Caco-2 (cell line): Measurements from ENCODE around the gene PIP4K2C. TPM values are rescaled to one million over a fixed set of nuclear protein-coding genes. Genes with fewer than 3 reads are reported as not detected.

Experiments used
- BruUV-seq: library from RNA; stranded (reverse); fragments of 400-500 nt; replicated peaks from 2 replicates; lab custom pipeline; 2021; lab: Mats Ljungman, UMichigan
- CTCF ChIA-PET: fragments of 300-600 bp; sonication (Branson Sonifier 250); formaldehyde crosslinking; loops from one replicate; lab custom pipeline; 2022; ENCODE audit warnings: antibody characterized with exemption; lab: Charles Lee
- POLR2A ChIA-PET: fragments of 300-600 bp; sonication (Branson Sonifier 250); formaldehyde crosslinking; loops from one replicate; lab custom pipeline; 2022; ENCODE audit warnings: antibody characterized with exemption; lab: Charles Lee
- DNase-seq, 2 experiments: peaks; one replicate each; pipeline versions ENCODE4 v3.0.0 to v3.0.0-alpha.2; 2020 to 2022
- H3K27me3 ChIP-seq: replicated peaks from 2 replicates; pipeline ENCODE4 v1.6.0; 2011; ENCODE audit warnings: low read length; ENCODE audit not compliant: control insufficient read depth, insufficient read depth
- H3K36me3 ChIP-seq: 2 replicates; pipeline ENCODE4 v1.5.1; 2011; ENCODE audit warnings: low read length; ENCODE audit not compliant: control insufficient read depth, insufficient read depth
- H3K4me1 ChIP-seq: fragments of 250-450 bp; sonication (Bioruptor Pico); 2 replicates; pipeline ENCODE4 v1.5.1; 2020; ENCODE audit warnings: mild to moderate bottlenecking
- H3K4me3 ChIP-seq: 2 replicates; pipeline ENCODE4 v1.5.1; 2011; ENCODE audit warnings: low read depth, mild to moderate bottlenecking, control low read depth, low read length
- H3K9me3 ChIP-seq: fragments of 250-450 bp; sonication (Bioruptor Pico); 2 replicates; pipeline ENCODE4 v1.5.1; 2020; ENCODE audit warnings: mild to moderate bottlenecking, moderate library complexity
- H3K27ac Mint-ChIP-seq: one replicate; pipeline ENCODE4 v1.8.0; 2022; ENCODE audit warnings: mixed read lengths; ENCODE audit not compliant: unreplicated experiment
- H3K27me3 Mint-ChIP-seq: one replicate; pipeline ENCODE4 v1.8.0; 2022; ENCODE audit warnings: mixed read lengths; ENCODE audit not compliant: insufficient read depth, unreplicated experiment
- H3K36me3 Mint-ChIP-seq: one replicate; pipeline ENCODE4 v1.8.0; 2022; ENCODE audit warnings: mild to moderate bottlenecking, mixed read lengths; ENCODE audit not compliant: insufficient read depth, unreplicated experiment
- H3K4me1 Mint-ChIP-seq: one replicate; pipeline ENCODE4 v1.8.0; 2022; ENCODE audit warnings: low read depth, mixed read lengths; ENCODE audit not compliant: unreplicated experiment
- H3K4me3 Mint-ChIP-seq: one replicate; pipeline ENCODE4 v1.8.0; 2022; ENCODE audit warnings: mild to moderate bottlenecking, moderate library complexity, mixed read lengths; ENCODE audit not compliant: unreplicated experiment
- H3K9me3 Mint-ChIP-seq: one replicate; pipeline ENCODE4 v1.8.0; 2022; ENCODE audit warnings: mixed read lengths; ENCODE audit not compliant: unreplicated experiment
- CTCF ChIP-seq, 2 experiments: fragments of 200-600 bp in 1 of 2; IDR thresholded peaks; 1 replicate in 1 of 2; 2 replicates in 1 of 2; pipeline versions ENCODE4 v1.5.1 to v1.8.0; 2011 to 2022; ENCODE audit warnings: antibody characterized with exemption in 1 of 2, control low read depth in 1 of 2, inconsistent platforms in 1 of 2, low read depth in 1 of 2, low read length in 1 of 2, mild to moderate bottlenecking in 1 of 2, moderate library complexity in 1 of 2; ENCODE audit not compliant: insufficient read depth in 1 of 2, severe bottlenecking in 1 of 2, unreplicated experiment in 1 of 2
- intact Hi-C: fragments of 100-400 bp; cut with micrococcal nuclease; formaldehyde crosslinking; loops from one replicate; pipeline ENCODE4 v1.10.0; 2022; ENCODE audit not compliant: unreplicated experiment
- total RNA-seq: library from RNA; stranded (reverse); gene quantifications from 2 replicates; pipeline ENCODE4 v1.2.3, GENCODE V29; 2022

Gene PIP4K2C
- total RNA-seq, 1 experiment from 2014 or later, result 48.0 TPM

- no TSS peak for BruUV-seq
- DNase-seq, result no peak
- H3K4me1 Mint-ChIP-seq, result peaks cover 7% of the 10 kb centered on the region
- Histone ChIP-seq H3K4me1 (no peaks in the 10 kb centered on the region; the same call in 1 of the 2 replicates), H3K36me3 (no peaks in the 10 kb centered on the region), H3K27me3 (peaks cover 4% of the 10 kb centered on the region), H3K4me3 (no peak overlapping the region), H3K9me3 (no peaks in the 10 kb centered on the region)
- ChIA-PET CTCF (interaction anchor here (0.8 to 3.0 kb wide), 4 partner anchors 12 to 41 kb away, joined by 3 to 20 read pairs (median 6); partner anchors contain the start of gene B4GALNT1), POLR2A (no interaction called here)
- no peak for TF ChIP-seq CTCF (IDR thresholded peaks at IDR 0.05; ENCODE audit: insufficient read depth in 1 of 2, low read depth in 1 of 2, low read length in 1 of 2, severe bottlenecking in 1 of 2, unreplicated experiment in 1 of 2)
- H3K9me3 Mint-ChIP-seq, result no peaks in the 10 kb centered on the region
- H3K36me3 Mint-ChIP-seq, result no peaks in the 10 kb centered on the region
- intact Hi-C loops, result loop anchor here (5.0 kb wide), 1 partner anchor 98 kb away; the partner anchor contains the start of genes DDIT3 and MBD6
- H3K27me3 Mint-ChIP-seq, result peaks cover 26% of the 10 kb centered on the region
- H3K4me3 Mint-ChIP-seq, result peak overlapping the region; percentile 75
- no peak overlapping the region for H3K27ac Mint-ChIP-seq
These were observed 29.4 kb downstream of the PIP4K2C start for GRCh38 chr12:57620245-57620935.

- Mint-ChIP-seq H3K4me3 (peak overlapping the region; percentile 75), H3K36me3 (no peaks in the 10 kb centered on the region), H3K27me3 (peaks cover 26% of the 10 kb centered on the region), H3K9me3 (no peaks in the 10 kb centered on the region), H3K4me1 (peaks cover 7% of the 10 kb centered on the region), H3K27ac (no peak overlapping the region)
- POLR2A ChIA-PET, result no interaction called here
- CTCF ChIA-PET, result interaction anchor here (0.8 to 3.0 kb wide), 4 partner anchors 12 to 41 kb away, joined by 3 to 20 read pairs (median 6); partner anchors contain the start of gene B4GALNT1
- no peak for TF ChIP-seq CTCF (IDR thresholded peaks at IDR 0.05; ENCODE audit: insufficient read depth in 1 of 2, low read depth in 1 of 2, low read length in 1 of 2, severe bottlenecking in 1 of 2, unreplicated experiment in 1 of 2)
- no peak for DNase-seq
- peak overlapping the region; percentile 34 for H3K4me3 ChIP-seq
- intact Hi-C loops, result loop anchor here (1.0 to 5.0 kb wide), 2 partner anchors 38 to 99 kb away; partner anchors contain the start of genes DDIT3 and MBD6
- no peaks in the 10 kb centered on the region; the same call in 1 of the 2 replicates for H3K4me1 ChIP-seq
- H3K36me3 ChIP-seq, result no peaks in the 10 kb centered on the region
- BruUV-seq, result no TSS peak
- H3K9me3 ChIP-seq, result no peaks in the 10 kb centered on the region
- H3K27me3 ChIP-seq, result peaks cover 4% of the 10 kb centered on the region
These were observed 30.0 kb downstream of the PIP4K2C start for GRCh38 chr12:57620936-57621496.

- BruUV-seq, result no TSS peak
- peak overlapping the region; percentile 75 for H3K4me3 Mint-ChIP-seq
- ChIA-PET CTCF (interaction anchor here (0.7 to 3.0 kb wide), 4 partner anchors 11 to 42 kb away, joined by 3 to 20 read pairs (median 10); partner anchors contain the start of gene B4GALNT1), POLR2A (no interaction called here)
- intact Hi-C loops, result loop anchor here (1.0 to 5.0 kb wide), 2 partner anchors 38 to 99 kb away; partner anchors contain the start of genes DDIT3 and MBD6
- no peaks in the 10 kb centered on the region for H3K9me3 ChIP-seq
- H3K36me3 ChIP-seq, result no peaks in the 10 kb centered on the region
- H3K27me3 Mint-ChIP-seq, result peaks cover 26% of the 10 kb centered on the region
- H3K4me1 Mint-ChIP-seq, result peaks cover 7% of the 10 kb centered on the region
- peak overlapping the region; percentile 34 for H3K4me3 ChIP-seq
- no peaks in the 10 kb centered on the region for H3K36me3 Mint-ChIP-seq
- no peak overlapping the region for H3K27ac Mint-ChIP-seq
- peak; percentile 59 to 81 for DNase-seq
- H3K27me3 ChIP-seq, result peaks cover 4% of the 10 kb centered on the region
- TF ChIP-seq CTCF (IDR thresholded peaks at IDR 0.05; ENCODE audit: insufficient read depth in 1 of 2, low read depth in 1 of 2, low read length in 1 of 2, severe bottlenecking in 1 of 2, unreplicated experiment in 1 of 2), result peak; percentile 85 to 94
- H3K4me1 ChIP-seq, result no peaks in the 10 kb centered on the region; the same call in 1 of the 2 replicates
- no peaks in the 10 kb centered on the region for H3K9me3 Mint-ChIP-seq
These were observed 30.7 kb downstream of the PIP4K2C start for GRCh38 chr12:57621497-57622292.
